Erythroblast (primary cell): ENCODE results near the gene KLF7.
A peak's percentile ranks its signal among the peaks of the same experiment; 100 is the strongest.

Source experiments
- DNase-seq, 2 experiments: peaks; one replicate each; lab custom pipeline; 2025; lab: John Stamatoyannopoulos, UW
- GATA1 ChIP-seq: IDR thresholded peaks from 2 replicates; pipeline ENCODE4 v1.6.1; 2011; ENCODE audit warnings: low read depth, mild to moderate bottlenecking, control low read depth, low read length, moderate library complexity
- POLR2A ChIP-seq: IDR thresholded peaks from 2 replicates; pipeline ENCODE4 v1.6.1; 2011; ENCODE audit warnings: mild to moderate bottlenecking, low read length

The KLF7 gene

DNA sequence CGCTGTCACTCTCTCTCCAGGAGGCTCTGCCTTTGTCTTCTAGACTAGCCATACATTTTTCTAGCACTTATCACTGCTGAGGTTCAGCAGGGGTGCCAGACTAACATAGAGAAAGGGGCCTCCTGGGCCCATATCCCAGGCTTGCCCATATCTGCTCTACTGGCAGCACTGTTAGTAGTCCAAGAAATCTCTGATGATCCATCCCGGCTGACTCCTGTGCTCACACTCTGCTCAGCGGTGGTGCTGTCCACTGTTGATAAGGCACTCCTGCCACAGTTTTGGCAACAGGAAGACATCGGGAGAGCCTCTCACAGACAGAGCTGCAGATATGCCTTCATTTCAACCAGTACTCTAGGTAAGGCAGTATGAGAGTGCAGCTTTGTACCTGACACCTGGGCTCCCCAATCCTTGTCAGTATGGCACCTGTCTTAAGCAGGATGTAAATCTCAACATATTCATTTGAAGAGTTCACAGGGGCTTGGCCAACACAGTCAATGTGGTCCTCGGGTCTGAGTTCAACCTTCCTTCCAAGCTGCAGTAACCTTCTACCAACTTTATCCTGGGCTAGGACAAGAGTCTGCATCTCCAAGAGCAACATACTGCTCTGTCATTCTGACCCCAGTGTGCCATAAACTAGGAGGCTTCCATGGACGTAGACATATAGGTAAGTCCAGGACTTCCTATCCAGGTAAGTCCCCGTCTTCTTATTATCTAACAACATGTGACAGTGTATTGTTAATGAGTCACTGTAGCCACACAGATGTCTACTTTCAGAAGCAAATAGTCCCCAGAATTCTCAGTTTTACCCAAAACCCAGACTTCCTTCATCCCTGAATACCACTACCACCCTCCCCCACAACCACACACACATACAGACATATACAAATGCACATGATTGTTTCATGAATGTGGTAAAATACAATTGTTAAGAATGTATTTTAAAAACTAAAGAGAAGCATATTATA lies 16.2 kb downstream of the KLF7 start:
- peak; percentile 12 to 23 for DNase-seq
- TF ChIP-seq GATA1: no peak
- no peak for TF ChIP-seq POLR2A

DNA sequence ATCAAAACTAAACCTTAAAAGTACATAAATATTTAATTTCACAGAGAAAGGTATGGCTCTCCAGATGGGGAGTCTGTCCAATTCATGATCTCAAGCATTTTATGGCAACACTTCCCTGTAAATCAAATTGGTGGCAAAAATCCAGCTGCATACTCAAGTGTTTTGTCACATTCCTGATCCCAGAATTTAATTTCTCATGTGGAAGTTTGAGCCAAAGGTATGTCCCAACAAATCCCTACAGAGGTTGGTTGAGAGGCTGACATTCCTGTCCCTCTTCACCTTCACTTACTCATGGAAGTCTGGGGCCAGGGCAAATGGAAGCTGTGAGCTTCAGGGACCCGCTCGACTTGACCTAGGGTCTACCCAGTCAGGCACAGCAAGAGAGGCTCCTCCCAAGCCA lies 17.7 kb downstream of the KLF7 start:
- no peak for DNase-seq
- TF ChIP-seq POLR2A (no peak), GATA1 (no peak)

DNA sequence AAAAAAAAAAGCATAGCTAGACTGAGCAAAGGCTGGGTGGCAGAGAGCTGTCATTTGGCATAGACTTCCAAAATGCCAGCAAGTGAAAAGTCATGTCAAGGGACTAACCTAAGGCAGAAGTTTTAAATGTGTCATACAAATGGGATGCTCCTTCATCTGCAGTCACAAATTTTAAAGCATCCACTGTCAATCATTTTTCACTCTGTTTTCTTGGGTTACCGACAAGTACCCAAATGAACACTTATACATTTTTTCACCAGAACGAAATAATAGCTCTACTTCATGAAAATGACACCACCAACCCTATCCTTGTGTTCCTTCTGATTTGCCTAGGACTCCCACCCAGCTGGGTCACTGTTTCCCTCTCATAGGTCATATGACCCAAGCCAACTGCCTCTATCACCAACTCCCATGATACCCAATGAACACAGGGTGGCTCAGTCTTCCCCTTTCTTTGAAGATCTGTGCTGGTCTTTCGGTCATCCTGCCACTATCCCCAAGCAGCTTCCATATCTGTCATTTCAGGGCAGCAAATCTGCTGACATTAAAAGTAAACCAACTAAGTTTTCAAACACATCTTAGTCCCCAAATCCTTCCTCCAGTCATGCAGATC lies 21.5 kb downstream of the KLF7 start:
- no peak for DNase-seq
- TF ChIP-seq POLR2A: no peak
- TF ChIP-seq GATA1: no peak

DNA sequence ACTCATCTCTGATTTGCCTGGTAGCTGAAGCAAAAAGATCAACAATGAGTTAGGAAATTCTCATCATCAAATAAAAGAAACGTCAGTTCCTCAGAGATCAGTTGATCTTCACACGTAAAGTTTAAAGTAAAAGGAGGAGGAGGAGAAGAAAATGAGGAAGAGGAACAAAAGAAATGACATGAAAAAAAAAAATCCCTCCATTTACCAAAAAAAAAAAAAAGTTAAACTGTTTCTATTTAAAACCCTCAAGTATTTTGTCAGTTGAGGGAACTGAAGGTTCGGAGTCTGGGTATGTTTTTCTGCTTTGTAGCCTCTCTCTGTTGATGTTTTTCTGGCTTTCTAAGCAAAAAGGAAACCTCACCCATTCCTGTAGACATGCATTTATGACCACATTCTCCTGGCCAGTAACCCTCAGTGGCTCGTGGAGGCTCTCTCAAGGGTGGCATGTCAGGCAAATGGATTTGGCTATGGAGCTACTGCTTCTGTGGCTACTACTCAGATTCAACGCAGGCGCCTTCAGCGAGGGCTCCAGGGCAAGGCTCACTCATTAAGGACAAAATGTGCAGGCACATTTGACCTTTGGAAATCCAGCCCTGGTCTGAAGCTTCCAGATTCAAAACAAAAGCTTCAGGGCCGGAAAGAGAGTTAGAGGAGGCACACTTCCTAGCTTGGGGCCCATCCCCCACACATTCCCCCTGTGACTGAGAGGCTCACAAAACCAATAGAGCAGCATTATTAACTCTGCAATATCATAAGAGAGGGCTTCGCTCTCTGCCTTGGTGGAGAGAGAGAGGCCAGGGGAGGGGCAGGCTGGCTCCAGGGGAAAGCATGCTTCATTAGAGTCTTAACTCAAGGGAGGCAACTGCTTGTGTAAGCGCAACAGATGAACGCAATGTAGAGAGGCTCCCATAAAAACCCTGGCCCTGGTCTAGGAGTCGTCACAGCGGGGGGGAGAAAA lies 22.3 kb downstream of the KLF7 start:
- TF ChIP-seq POLR2A: no peak
- TF ChIP-seq GATA1: no peak
- DNase-seq: no peak

DNA sequence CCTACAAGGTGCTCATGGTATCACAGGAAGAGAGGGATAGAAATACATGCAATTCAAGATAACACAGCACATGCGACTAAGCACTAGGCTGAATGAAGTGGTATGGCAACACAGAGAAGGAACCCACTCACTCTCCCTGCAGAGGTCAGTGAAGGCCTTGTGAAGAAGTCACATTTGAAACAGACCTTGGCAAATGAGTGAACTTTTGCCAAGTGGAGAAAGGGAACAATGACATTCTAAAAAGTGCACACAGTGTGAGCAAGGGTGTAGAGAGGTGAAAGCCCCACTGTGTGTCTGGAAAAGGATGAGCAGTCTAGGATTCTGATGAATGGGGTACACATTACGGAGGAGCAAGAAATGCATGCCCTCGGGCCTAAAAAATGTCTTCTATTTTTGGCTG lies 23.3 kb downstream of the KLF7 start:
- TF ChIP-seq POLR2A (no peak), GATA1 (no peak)
- peak; percentile 12 to 29 for DNase-seq

DNA sequence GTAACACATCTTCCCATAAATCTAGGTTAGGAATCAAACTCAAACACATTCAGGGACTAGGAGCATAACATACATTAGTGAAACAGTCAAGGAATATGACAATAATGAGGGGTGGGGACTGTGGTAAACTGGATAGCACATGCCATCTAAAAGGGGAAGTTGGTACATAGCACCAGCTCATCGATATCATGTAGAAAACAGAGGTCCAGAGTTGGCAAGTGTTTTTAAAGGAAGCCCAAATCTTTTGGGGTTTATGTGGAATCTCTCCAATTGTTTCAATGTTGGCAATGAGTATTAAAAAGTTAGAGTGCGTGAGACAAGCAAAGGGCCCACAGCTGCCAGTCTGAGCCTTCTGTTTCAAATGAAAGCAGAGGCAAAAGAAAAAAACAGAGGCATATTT lies 24.4 kb downstream of the KLF7 start:
- TF ChIP-seq POLR2A: no peak
- TF ChIP-seq GATA1: no peak
- no peak for DNase-seq

DNA sequence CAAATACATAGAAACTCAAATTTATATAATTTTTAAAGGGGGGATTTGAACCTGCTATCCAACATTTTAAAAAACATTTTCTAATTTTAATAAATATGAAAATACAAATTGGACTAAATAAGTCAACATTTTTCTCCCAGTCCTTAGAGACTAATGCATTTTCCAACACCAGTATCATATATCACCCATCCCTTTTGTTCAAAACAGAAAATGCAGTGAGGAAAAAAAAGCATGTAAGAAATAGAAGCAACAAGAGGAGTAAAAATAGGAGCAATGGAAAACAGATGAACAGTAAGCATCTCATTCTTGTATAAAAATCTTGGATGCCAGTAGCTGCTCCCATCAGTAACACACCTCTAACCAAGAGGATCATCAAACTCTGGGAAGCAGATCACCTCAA lies 25.5 kb downstream of the KLF7 start:
- no peak for TF ChIP-seq POLR2A
- no peak for TF ChIP-seq GATA1
- DNase-seq: no peak

DNA sequence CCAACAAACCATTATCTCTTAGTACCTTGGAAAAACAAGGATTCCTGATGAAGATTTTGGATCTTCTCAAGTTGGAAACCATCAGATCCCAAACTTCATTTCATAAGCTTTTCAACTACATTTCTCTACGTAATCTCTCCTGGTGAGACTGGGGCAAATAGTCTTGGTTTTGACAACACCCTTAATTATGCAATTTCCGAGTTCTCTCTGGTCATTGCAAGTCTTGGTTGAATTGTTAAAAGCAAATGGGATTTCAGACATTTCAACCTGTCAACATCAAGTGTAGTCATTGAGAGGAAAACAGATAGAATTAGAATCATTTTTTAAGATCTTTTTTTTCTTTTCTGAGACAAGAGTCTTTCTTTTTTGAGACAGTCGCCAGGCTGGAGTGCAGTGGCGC lies 26.2 kb downstream of the KLF7 start:
- no peak for TF ChIP-seq POLR2A
- no peak for TF ChIP-seq GATA1
- DNase-seq: no peak

DNA sequence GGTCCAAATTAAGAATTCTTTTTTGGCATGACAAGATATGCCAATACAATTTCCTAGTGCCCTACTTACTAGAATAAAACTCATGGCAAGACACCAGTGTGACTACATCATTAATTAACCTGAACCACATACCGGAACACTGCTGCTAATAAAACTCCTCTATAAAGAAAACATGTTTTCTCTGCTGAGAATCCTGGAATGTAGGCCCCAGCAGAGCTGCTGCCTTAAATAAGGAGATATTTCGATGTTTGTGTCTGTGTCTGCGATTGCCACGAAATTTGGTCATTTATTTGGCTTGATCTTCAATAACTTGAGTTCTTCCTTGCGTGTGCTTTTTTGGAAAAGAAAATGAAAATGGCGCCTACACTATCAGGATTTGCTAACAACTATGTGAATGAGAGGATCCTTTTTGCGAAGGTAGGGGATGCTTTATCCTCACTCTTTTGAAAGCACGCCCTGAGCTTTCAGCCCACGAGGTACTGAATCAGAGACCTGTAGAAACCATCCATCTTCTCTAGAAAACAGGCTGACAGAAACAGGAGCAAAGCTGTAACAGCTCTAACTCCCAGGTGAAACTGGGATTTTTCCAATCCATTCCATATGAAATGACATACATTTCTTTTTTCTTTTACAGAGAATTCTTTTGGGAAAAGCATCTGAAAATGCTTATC lies 27.0 kb downstream of the KLF7 start:
- TF ChIP-seq GATA1 (no peak), POLR2A (no peak)
- no peak for DNase-seq

DNA sequence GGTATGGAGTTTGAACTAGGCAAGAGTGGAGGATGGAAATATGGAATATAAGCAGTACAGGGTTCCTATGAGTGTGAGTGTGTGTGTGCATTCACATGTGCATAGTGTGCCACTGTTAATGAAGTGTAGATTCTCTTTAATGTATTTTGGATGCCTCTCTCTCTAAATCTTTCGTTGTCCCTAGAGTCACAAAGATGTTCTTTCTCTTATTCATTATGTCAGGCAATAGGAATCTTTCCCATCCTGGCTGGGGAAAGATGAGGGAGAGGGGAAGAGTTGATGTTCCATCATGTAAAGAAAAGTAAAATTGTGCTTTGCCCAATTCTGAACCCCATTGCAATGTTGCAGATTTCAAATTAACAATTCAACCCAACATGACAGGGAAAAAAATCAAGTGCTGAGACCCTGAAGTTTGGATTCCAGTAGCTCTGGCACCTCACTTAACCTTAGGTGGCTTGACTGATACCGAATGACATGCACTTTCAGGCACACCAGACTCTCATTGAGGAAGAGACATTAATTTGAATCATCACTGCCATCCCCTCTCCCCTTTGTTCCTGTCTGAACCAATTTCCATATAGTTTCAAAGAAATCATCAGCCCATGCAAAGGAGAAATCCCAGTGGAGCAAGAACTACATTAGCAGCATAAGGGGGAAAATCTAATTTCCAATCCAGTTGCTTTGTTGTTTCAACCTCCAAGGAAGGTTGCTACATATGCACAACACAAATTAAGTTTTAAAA lies 28.0 kb downstream of the KLF7 start:
- TF ChIP-seq POLR2A (no peak), GATA1 (no peak)
- no peak for DNase-seq

DNA sequence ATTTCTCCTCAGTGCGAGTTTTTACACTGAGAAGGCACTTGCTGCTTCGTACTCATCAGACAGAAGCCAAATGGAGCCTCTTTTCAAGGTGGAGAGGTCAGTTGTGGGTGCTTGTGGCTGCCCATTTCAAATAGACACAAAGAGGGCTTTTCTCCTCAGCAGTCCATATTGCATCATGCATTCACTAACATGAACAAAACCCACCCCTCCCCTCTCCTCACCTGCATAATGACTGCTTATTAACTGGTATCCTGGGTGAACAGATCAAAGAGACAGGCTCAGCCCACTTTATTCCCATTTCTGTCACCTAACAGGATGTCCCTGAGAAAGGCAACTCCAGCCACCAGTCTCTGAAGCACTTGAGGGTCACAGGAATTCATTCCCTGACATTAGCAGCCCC lies 28.9 kb downstream of the KLF7 start:
- DNase-seq: no peak
- no peak for TF ChIP-seq GATA1
- TF ChIP-seq POLR2A: no peak

DNA sequence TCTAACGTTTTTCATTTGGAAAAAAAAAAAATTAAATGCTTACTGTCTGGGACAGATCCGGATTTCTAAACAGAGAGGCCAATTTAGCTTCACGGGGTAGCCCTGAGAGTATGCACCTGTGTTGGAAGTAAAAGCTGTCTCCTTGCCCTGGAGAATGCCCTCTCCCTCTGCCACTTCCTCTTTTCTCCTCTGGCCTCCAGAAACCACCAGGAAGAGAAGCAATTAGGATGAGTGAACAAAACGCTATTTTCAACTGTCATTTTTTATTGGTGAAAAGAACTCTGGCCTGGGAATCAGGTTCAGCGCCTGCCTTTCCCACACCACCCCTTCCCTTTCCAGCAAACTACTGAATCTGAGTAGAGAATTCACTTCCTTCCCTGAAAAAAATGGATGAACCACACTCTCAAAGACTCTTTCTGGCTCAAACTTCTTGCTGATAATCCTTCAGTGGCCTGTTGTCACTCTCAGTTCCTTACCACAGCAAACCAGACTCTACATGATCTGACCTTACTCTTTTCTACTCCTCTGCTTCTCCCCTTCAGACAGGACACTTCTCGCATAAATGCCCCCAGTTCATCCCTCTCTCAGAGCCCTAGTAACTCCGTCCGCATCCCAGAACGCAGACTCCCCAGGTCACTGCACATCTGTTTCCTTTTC lies 29.8 kb downstream of the KLF7 start:
- no peak for DNase-seq
- no peak for TF ChIP-seq POLR2A
- TF ChIP-seq GATA1: no peak
